ENCODE data around the gene SMAD2. TPM values are rescaled to one million over a fixed set of nuclear protein-coding genes. Genes with fewer than 3 reads are reported as not detected.
"Not testable (repeated sequence)": the region's sequence is repeated elsewhere in the genome, so short reads cannot be mapped to it uniquely, and the experiment has no call there.

The SMAD2 gene
- total and polyA plus RNA-seq, 2 experiments from 2014 or later = 30.9 to 90.7 TPM

GRCh38 chr18:47767699-47768098 is 162.8 kb downstream of the SMAD2 start:
- H3F3A ChIP-seq (replicated peaks; ENCODE audit: low read depth) = no peaks in the 10 kb centered on the region
- DNase-seq (ENCODE audit: low spot score) (no peak), ATAC-seq (peak; percentile 39; the same call in 1 of the 3 replicates)
- Mint-ChIP-seq H3K4me1 (peaks cover 4% of the 10 kb centered on the region), H3K27me3 (ENCODE audit: insufficient read depth, low read depth, poor library complexity) (peaks cover 2% of the 10 kb centered on the region), H3K27ac (no peak overlapping the region), H3K9me3 (no peaks in the 10 kb centered on the region), H3K36me3 (ENCODE audit: low read depth) (no peaks in the 10 kb centered on the region), H3K4me3 (no peak overlapping the region)
- 0 out of 2 replicates have a peak, but pooled peaks cover 3% of the 10 kb centered on the region for H3K9me2 ChIP-seq (ENCODE audit: insufficient read depth)
- H3K4me1 ChIP-seq (ENCODE audit: insufficient read depth) = no peaks in the 10 kb centered on the region; the same call in 1 of the 2 replicates
- H3K79me2 ChIP-seq (replicated peaks; ENCODE audit: insufficient read depth) = no peaks in the 10 kb centered on the region
- no peak overlapping the region for H3K27ac ChIP-seq (ENCODE audit: low read depth)
- H3K27me3 ChIP-seq (ENCODE audit: insufficient read depth) = no peaks in the 10 kb centered on the region
- no peaks in the 10 kb centered on the region for H4K20me1 ChIP-seq (replicated peaks; ENCODE audit: insufficient read depth)
- H2AFZ ChIP-seq = peak overlapping the region; percentile 16; the same call in 1 of the 2 replicates
- H3K4me3 ChIP-seq = no peak overlapping the region
- no peak for TF ChIP-seq NANOG (IDR thresholded peaks at IDR 0.05; ENCODE audit: borderline replicate concordance)
- TF ChIP-seq ZNF331 (CRISPR knock-in tag; IDR thresholded peaks at IDR 0.05; ENCODE audit: low read depth) = no peak
- no peak for TF ChIP-seq CREB1 (CRISPR knock-in tag; IDR thresholded peaks at IDR 0.05; ENCODE audit: low read depth)
- TF ChIP-seq EZH2phosphoT487 (IDR thresholded peaks at IDR 0.05; ENCODE audit: unreplicated experiment) = no peak
- H3K4me2 ChIP-seq = no peak overlapping the region
- no peaks in the 10 kb centered on the region for H3K36me3 ChIP-seq (ENCODE audit: insufficient read depth)

GRCh38 chr18:47767198-47767597 is 163.3 kb downstream of the SMAD2 start:
- H3K27ac Mint-ChIP-seq; ATAC-seq; H3K4me1 ChIP-seq (ENCODE audit: insufficient read depth); H3K27ac ChIP-seq (ENCODE audit: low read depth); H3K36me3 ChIP-seq (ENCODE audit: insufficient read depth); H3K4me1 Mint-ChIP-seq; H3K4me3 ChIP-seq; H3K27me3 ChIP-seq (ENCODE audit: insufficient read depth); H3K79me2 ChIP-seq (replicated peaks; ENCODE audit: insufficient read depth); H3K4me3 Mint-ChIP-seq; H3K4me2 ChIP-seq; H3F3A ChIP-seq (replicated peaks; ENCODE audit: low read depth); H3K9me2 ChIP-seq (ENCODE audit: insufficient read depth); H3K27me3 Mint-ChIP-seq (ENCODE audit: insufficient read depth, low read depth, poor library complexity); H3K36me3 Mint-ChIP-seq (ENCODE audit: low read depth); H4K20me1 ChIP-seq (replicated peaks; ENCODE audit: insufficient read depth); DNase-seq (ENCODE audit: low spot score); H3K9me3 Mint-ChIP-seq: not testable (repeated sequence)
- peak overlapping the region; percentile 16; the same call in 1 of the 2 replicates for H2AFZ ChIP-seq

Small RNA genes within 50 kb of the gene (small RNA-seq; reads per million reads assigned to genes)
- gene AC120349.2 (ENCODE audit: low replicate concordance) (not detected), gene MTCO2P2 (ENCODE audit: low replicate concordance) (not detected)

Measured in GM23338 (cell line).